ENCODE measurements around the gene PRAMEF25. TPM values are rescaled to one million over a fixed set of nuclear protein-coding genes. Genes with fewer than 3 reads are reported as not detected.
"Not testable (repeated sequence)": the region's sequence is repeated elsewhere in the genome, so short reads cannot be mapped to it uniquely, and the experiment has no call there.

Gene PRAMEF25
- polyA plus RNA-seq (ENCODE audit: insufficient read length): not detected
- long read RNA-seq, donor 1: 0 reads
- long read RNA-seq, donor 2: 0 reads
- long read RNA-seq, donor 3: 0 reads
- long read RNA-seq, donor 4: 0 reads
- long read RNA-seq, donor 5: 0 reads
- long read RNA-seq, donor 6: 0 reads
- long read RNA-seq, donor 7: 0 reads
- long read RNA-seq, donor 8: 0 reads

- not testable (repeated sequence) for DNase-seq
These were observed at the start of gene PRAMEF25 for GRCh38 chr1:13070474-13070873. Gene PRAMEF25, plus strand, starts transcription at chr1:13070774. Its CDS starts 2,920 bp downstream, at chr1:13073694.

- DNase-seq: not testable (repeated sequence)
These were observed 14.1 kb upstream of the PRAMEF25 start, which contains the start of gene PRAMEF27 for GRCh38 chr1:13056475-13056874. Gene PRAMEF27, minus strand, starts transcription at chr1:13056575. Its CDS starts 2,916 bp downstream, at chr1:13053659.

- DNase-seq: not testable (repeated sequence)
These were observed 46.2 kb downstream of the PRAMEF25 start, which contains the start of gene HNRNPCL2 for GRCh38 chr1:13116754-13117153. Gene HNRNPCL2, minus strand, starts transcription at chr1:13116854. Its CDS starts 454 bp downstream, at chr1:13116400.

Other genes with a start within 250 kb of the PRAMEF25 start
- not detected for gene PRAMEF11, start 239.4 kb upstream of the PRAMEF25 start, polyA plus RNA-seq (ENCODE audit: insufficient read length)
- 0.58 TPM for gene HNRNPCL1, start 222.1 kb upstream of the PRAMEF25 start, polyA plus RNA-seq (ENCODE audit: insufficient read length)
- not detected for gene PRAMEF2, start 213.7 kb upstream of the PRAMEF25 start, polyA plus RNA-seq (ENCODE audit: insufficient read length)
- not detected for gene PRAMEF4, start 184.6 kb upstream of the PRAMEF25 start, polyA plus RNA-seq (ENCODE audit: insufficient read length)
- gene PRAMEF10, start 172.5 kb upstream of the PRAMEF25 start, polyA plus RNA-seq (ENCODE audit: insufficient read length): not detected
- not detected for gene PRAMEF7, start 154.2 kb upstream of the PRAMEF25 start, polyA plus RNA-seq (ENCODE audit: insufficient read length)
- gene PRAMEF6, start 123.2 kb upstream of the PRAMEF25 start, polyA plus RNA-seq (ENCODE audit: insufficient read length): not detected
- not detected for gene PRAMEF27, start 14.2 kb upstream of the PRAMEF25 start, polyA plus RNA-seq (ENCODE audit: insufficient read length)
- not detected for gene HNRNPCL3, start 10.0 kb upstream of the PRAMEF25 start, polyA plus RNA-seq (ENCODE audit: insufficient read length)
- not detected for gene HNRNPCL2, start 46.1 kb downstream of the PRAMEF25 start, polyA plus RNA-seq (ENCODE audit: insufficient read length)
- not detected for gene PRAMEF26, start 85.2 kb downstream of the PRAMEF25 start, polyA plus RNA-seq (ENCODE audit: insufficient read length)
- 0.52 TPM for gene HNRNPCL4, start 94.9 kb downstream of the PRAMEF25 start, polyA plus RNA-seq (ENCODE audit: insufficient read length)
- not detected for gene PRAMEF9, start 101.1 kb downstream of the PRAMEF25 start, polyA plus RNA-seq (ENCODE audit: insufficient read length)
- gene PRAMEF13, start 130.6 kb downstream of the PRAMEF25 start, polyA plus RNA-seq (ENCODE audit: insufficient read length): not detected
- not detected for gene PRAMEF18, start 155.4 kb downstream of the PRAMEF25 start, polyA plus RNA-seq (ENCODE audit: insufficient read length)
- gene PRAMEF5, start 183.4 kb downstream of the PRAMEF25 start, polyA plus RNA-seq (ENCODE audit: insufficient read length): not detected
- gene PRAMEF8, start 214.4 kb downstream of the PRAMEF25 start, polyA plus RNA-seq (ENCODE audit: insufficient read length): not detected
- gene PRAMEF33, start 232.8 kb downstream of the PRAMEF25 start, polyA plus RNA-seq (ENCODE audit: insufficient read length): not detected
- gene PRAMEF15, start 244.8 kb downstream of the PRAMEF25 start, polyA plus RNA-seq (ENCODE audit: insufficient read length): not detected

Data from left kidney (tissue), 8 donors.